Femur (tissue), 1 donor: ENCODE data around the gene CNTF.

Source experiments
- DNase-seq: peaks from one replicate; pipeline ENCODE4 v3.0.0-alpha.2; 2017

CNTF gene

DNA sequence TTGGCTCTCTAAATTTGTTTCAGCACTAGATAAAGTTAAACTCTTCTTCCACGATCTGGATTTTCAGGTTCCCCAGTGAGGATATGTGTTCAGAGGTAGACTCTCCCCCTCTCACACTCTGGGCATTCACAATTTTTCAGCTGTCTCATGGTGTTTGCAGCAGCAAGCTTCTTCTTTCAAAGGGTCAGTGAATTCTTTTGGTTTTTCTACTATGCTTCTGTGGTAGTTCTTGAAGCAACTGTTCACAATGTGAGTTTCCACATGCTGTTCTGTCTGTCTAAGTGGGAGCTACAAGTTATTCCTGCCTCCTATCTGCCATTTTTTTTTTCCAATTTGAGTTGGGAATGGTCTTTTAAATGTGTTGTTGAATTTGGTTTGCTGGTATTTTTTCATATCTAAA lies 25.4 kb downstream of the CNTF start:
- DNase-seq: no peak

DNA sequence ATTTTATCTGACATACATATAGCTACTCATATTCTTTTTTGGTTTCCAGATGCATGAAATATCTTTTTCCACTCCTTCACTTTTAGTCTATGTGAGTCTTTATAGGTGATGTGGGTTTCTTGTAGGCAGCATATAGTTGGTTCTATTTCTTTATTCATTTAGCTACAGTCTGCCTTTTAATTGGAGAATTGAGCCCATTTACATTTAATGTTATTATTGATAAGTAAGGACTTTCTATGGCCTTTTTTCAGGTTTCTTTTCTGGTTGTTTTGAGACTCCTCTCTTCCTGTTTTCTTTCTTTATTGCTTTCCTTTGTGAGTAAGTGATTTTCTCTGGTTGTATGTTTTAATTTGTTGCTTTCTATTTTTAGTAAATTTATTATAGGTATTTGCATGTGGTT lies 27.2 kb downstream of the CNTF start:
- no peak for DNase-seq

DNA sequence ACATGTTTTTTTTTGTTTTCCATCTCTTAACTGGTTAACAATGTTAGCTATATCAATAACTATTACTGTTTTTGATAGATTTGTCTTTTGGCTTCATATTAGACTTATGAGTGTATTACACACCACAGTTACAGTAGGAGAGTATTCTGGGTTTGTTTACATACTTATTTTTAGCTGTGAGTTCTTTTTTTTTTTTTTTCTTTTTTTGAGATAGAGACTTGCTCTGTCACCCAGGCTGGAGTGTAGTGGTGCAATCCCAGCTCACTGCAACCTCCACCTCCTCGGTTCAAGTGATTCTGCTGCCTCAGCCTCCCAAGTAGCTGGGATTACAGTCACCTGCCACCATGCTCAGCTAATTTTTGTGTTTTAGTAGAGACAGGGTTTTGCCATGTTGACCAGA lies 28.0 kb downstream of the CNTF start:
- no peak for DNase-seq

DNA sequence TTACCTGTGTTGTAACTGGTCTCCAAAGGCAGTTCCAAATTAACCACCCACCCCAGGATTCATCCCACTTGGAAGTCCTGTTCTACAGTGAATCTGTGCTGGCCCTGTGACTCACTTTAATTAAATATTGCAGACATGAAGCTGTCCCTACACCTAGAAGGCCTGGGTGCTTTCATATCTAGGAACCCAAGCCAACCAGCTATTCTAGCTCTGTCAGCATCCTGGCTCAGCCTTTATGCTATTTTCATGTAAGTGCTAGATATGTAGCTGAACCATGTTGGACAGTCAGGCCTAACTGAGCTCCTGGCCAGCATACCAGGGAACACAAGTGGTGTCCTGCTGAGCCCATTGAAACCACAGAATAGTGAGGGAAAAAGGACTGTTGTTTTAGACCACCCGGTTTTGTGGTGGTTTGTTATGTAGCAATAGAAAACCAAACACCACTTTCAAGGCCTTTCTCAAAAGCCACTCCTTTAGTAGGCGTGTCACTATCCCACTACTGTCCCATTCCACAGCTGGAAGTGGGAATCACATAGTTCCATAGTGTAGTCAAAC lies 30.3 kb downstream of the CNTF start:
- no peak for DNase-seq

DNA sequence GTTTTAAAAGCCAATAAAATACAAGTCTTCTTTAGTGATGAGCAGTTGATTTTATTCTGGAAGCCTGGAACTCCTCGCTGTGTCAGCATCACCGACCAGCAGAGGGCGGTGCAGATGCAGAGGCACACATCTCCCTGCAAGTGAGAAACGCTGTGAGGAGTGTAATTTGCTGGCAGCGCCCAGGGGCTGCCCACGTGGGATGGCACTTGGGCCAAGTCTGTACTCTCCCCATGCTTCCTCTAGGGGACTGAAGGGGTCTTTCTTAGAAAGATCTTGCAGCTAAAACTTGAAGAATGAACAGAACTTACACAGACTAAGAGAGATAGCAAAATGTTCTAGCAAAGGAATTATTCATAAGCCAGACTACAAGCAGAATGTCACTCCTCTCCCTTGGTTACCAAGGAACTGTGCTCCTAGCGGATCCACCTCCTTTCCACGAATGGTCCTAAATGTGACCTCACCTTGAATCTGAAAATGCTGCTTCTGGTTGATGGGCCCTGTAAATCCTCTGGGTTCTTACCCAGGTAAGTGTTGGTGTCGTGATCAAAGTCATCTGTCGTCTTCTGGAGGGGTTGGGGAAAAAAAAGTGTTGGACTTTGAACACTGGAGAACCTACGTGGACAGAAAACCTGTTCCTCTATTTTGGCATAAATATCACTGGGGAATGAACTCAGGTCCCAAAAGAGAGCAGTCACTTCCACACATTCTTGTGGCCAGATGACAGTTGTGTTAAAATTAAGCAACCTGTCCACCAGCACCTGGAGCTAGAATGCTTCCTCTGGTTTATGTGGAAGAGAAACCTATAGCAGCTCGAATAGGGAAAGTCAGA lies 31.8 kb downstream of the CNTF start:
- peak; percentile 83 for DNase-seq

DNA sequence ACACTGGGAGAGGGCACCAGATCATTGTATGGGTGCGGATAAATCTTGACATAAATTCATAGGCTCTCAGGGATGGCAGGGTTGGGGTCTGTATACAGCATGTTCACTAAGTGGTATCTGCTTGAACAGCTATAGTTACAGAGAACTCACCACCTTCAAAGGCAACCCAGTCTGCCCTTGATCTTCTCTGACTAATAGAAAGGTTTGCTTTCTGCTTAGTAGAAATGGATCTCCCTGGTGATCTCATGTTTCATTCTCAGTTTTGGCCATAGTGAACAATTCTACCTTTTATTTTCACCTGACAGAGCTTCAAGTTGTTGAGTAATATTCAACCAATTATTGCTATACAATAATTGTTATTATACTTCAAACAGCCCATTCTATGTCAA lies 32.4 kb downstream of the CNTF start:
- DNase-seq: no peak

DNA sequence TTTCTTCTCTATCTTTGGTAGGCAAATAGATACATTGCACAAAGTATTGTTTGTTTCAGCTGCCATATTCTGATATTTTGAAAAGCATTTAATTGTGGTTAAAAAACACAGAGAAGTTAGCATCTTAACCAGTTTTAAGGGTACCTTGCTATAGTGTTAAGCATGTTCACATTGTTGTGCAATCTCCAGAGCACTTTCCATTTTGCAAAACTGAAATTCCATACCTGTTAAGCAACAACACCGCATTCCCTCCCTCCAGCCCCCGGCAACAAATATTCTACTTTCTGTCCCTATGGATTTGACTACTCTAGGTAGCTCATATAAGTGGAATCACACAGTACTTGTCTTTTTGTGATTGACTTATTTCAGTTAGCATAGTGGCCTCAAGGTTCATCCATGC lies 33.9 kb downstream of the CNTF start:
- no peak for DNase-seq

DNA sequence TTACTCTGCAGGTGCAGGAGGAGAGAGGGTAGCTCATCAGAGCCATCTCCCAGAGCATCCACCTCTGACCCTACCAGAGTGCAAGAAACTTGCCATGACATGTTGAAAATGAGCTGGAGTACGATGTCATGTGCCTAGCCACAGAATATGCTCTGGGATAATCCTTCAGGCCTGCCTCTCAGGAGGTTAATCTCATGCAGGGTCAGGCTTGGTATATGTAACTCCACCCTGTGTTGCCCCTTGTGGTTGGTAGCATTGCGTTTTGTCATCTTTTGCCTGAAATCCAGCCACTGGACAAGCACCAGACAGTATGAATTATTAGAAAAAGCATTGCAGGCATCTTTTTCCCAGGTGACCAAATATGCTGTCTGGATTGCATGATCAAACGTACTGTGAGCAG lies 36.2 kb downstream of the CNTF start:
- DNase-seq: no peak

DNA sequence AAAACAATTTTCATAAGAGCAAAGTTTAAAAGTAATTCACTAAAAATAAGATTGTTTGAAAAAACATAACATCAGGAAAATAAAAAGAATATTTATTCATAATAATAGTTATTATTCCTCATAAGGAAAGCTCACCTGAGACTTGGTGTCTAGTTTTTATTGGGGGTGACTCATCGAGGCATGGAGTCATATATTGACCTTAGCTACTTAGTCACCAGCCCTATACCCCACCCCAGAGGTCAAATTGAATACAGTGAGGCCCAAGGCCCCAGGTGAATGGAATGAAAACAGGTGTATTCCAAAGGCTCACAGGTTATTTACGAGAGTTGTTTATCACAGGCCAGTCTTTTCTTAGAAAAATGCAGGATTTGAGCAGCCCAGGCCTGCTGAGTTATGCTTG lies 36.9 kb downstream of the CNTF start:
- no peak for DNase-seq

DNA sequence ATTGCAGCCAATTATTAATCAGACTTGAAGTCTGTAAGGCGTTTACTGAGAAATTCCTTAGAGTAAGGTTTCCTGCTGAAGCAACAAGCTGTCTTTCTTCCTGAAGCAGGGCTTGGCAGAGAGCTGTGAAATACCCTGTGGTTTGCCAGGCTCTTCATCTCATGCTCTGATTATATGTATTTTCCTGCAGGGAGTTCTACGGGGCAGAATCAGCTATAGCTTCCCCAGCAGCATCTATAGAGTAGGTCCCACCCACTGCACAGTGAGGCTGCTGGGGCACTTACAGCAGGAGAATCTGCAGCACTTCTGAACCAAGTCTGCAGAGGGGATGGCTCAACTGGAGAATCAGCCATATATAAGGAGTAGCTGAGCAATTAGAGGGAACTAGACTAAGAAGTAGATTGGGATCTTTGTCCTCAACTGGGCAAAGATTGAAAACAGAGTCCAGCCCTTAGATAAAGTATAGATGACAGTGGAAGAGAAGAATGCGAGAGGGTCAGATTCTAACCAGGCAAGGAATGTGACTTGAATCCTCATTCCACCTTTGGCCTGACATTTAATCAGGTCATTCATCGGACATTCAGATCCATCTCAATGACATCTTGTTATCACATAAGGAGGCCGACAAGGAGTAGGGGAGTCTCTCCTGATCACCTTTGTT lies 37.6 kb downstream of the CNTF start:
- peak; percentile 23 for DNase-seq

DNA sequence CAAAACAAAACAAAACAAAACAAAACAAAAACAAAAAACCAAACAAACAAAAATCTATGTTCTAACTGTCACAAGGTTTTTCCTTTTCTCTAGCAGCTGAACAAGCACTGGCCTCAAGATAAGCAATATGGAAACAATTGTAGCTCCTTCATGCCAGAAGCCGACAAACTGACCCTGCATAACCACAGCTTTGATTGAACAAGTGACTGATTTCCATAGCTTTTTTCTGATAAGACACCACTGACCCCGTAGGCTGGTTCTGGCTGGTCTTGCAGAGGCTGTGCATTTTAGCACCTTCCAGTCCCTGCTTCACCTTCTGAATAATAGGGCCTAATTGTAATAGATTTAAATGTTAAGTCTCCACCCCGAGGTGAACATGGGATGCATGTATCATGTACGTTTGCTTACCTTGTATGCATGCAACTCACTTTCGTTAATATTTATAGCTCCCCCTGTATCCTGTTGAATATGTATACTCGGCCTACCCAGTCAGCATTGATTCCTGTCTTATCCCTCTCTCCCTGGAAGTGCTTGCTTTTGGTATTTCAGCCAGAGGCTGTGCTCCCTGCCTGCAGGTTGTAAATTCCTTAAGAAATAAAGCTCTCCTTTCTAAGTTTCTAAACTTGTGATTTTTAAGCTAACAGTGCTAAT lies 49.6 kb downstream of the CNTF start:
- DNase-seq: no peak

DNA sequence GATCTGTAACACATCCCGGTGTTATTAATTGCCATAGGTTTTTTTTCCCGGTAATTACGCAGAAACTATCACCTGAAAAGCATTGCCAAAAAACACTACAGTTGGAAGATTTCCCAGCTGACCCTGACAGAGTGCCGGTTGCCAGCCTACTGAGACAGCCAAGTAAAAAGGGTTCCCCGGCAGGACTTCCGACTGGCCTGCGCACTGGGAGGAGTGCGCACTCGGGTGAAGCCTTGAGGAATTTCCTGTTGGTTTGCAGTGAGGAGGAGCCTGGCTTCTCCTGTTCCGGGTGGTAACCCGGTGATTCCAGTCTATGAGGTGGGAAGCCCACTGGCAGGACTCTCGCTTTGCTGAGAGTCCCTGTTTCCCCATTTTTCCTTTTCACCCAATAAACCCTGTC lies 52.1 kb downstream of the CNTF start:
- DNase-seq: no peak
